ENCODE results near the gene BABAM2. TPM values are rescaled to one million over a fixed set of nuclear protein-coding genes. Genes with fewer than 3 reads are reported as not detected.

Gene BABAM2
- total RNA-seq, 4 donors from 2014 or later, result 23.7 to 41.1 (median 27.9) TPM

DNA sequence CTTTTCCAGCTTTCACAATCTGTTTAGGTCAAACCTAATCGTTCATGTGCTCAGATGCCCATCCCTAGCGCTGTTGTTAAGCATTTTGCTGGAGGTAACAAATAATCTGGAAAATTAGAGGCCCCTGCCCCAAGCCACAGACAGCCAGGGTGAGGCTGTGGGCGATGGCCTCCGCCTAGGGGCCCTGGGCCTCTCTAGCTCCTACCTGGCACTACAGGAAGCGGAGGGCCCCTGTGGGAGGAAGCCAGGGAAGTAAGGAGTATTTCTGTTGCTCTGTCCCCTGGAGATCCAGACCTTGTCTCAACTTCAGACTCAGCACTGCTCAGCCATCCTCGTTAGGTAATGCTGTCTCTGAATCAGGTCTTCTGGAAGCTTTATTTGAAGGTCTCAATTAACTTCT, 489.7 kb downstream of the BABAM2 start:
- 86% methylated on average over 6 of the region's 6 CpGs for WGBS

DNA sequence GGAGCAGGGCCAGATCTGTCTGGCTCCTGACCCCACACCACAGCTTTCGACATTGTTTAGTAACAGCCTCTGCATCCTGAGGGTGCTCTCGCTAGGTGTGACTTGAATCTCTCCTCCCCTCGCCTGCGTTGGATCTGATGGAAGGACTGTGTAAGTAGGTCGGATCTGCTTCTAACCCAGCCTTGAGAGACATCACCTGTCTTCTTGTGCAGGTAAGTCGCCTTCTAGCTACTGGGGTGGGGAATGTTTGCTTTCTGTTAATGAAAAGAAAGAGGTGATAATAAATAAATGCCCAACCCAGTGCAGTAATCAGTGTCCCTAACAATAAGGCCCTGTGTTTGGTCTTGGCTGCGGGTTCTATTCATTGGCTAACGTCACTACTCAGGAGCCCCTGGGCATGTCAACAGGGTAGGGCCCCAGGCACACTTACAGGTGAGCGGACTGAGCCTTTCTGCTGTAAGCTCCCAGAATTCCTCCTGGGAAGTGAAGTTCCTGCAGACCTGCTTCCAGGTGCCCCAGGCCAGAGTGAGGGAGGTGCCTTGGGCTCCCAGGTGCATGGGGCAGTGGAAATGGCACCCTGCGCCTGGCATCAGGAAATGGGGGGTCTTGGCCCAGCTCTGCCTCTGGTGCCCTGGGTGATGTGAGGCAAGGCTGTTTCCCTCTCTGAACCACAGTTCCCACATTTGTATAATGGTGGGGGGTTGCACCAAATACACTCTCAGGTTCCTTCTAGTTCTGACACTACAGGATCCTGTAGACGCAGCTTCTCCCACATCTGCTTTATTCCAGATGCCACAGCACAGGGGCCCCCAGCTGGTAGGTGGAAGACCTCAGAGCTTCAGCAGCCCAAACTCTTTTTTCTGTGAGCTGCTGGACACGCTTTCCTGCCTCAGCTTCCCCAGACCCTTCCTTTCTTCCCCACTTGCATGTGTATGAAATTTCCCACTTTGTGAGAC, 491.0 kb downstream of the BABAM2 start:
- H3K4me1 ChIP-seq, result peaks cover 53% of the 10 kb centered on the region
- no peaks in the 10 kb centered on the region for H3K36me3 ChIP-seq
- no peaks in the 10 kb centered on the region for H3K9me3 ChIP-seq
- no peak overlapping the region for H3K27ac ChIP-seq
- no peak for TF ChIP-seq POLR2A (IDR thresholded peaks at IDR 0.05)
- TF ChIP-seq, protein P1, sequence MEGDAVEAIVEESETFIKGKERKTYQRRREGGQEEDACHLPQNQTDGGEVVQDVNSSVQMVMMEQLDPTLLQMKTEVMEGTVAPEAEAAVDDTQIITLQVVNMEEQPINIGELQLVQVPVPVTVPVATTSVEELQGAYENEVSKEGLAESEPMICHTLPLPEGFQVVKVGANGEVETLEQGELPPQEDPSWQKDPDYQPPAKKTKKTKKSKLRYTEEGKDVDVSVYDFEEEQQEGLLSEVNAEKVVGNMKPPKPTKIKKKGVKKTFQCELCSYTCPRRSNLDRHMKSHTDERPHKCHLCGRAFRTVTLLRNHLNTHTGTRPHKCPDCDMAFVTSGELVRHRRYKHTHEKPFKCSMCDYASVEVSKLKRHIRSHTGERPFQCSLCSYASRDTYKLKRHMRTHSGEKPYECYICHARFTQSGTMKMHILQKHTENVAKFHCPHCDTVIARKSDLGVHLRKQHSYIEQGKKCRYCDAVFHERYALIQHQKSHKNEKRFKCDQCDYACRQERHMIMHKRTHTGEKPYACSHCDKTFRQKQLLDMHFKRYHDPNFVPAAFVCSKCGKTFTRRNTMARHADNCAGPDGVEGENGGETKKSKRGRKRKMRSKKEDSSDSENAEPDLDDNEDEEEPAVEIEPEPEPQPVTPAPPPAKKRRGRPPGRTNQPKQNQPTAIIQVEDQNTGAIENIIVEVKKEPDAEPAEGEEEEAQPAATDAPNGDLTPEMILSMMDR (IDR thresholded peaks at IDR 0.05), result no peak
- no peak for TF ChIP-seq POLR2AphosphoS5 (IDR thresholded peaks at IDR 0.05)
- TF ChIP-seq EP300 (IDR thresholded peaks at IDR 0.05), result no peak
- DNase-seq (ENCODE audit: low spot score in 2 of 2), result no peak
- H3K4me3 ChIP-seq, result no peak overlapping the region
- 86% methylated on average over 11 of the region's 12 CpGs for WGBS
- no peaks in the 10 kb centered on the region for H3K27me3 ChIP-seq

More for the DNA sequence above, 489.7 kb downstream of the BABAM2 start:
- Histone ChIP-seq H3K36me3 (no peaks in the 10 kb centered on the region), H3K4me1 (peaks cover 57% of the 10 kb centered on the region), H3K27me3 (no peaks in the 10 kb centered on the region), H3K9me3 (no peaks in the 10 kb centered on the region), H3K27ac (no peak overlapping the region), H3K4me3 (no peak overlapping the region)
- TF ChIP-seq, protein P1 (IDR thresholded peaks at IDR 0.05), result no peak
- TF ChIP-seq EP300 (IDR thresholded peaks at IDR 0.05) (no peak), POLR2AphosphoS5 (IDR thresholded peaks at IDR 0.05) (no peak)
- no peak for DNase-seq (ENCODE audit: low spot score in 2 of 2)

DNA sequence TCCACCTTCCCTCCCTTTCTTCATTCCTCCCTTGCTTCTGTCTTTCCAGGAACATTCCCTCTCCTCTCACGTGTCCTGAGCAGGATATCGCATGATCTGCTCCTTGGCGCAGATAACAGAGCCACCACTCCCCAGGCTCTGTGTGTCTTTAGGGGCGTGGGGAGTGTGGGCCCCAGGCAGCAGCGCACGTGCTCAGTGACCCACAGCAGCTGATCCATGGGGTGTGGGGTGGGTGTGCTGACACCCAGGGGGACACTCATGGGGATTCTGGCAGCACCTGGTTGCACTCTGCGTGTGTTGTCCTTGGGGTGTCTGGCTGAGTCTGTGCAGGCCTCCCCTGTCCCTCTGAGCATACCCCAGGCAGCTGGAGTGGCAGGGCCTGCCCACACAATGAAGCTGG, 492.2 kb downstream of the BABAM2 start:
- H3K27ac ChIP-seq, result no peak overlapping the region
- H3K9me3 ChIP-seq, result no peaks in the 10 kb centered on the region
- no peak for TF ChIP-seq POLR2A (IDR thresholded peaks at IDR 0.05)
- TF ChIP-seq, protein P1 (IDR thresholded peaks at IDR 0.05), result no peak
- no peaks in the 10 kb centered on the region for H3K36me3 ChIP-seq
- H3K4me3 ChIP-seq, result no peak overlapping the region
- no peak for DNase-seq (ENCODE audit: low spot score in 2 of 2)
- 58% methylated on average over 6 of the region's 7 CpGs for WGBS
- peaks cover 41% of the 10 kb centered on the region for H3K4me1 ChIP-seq
- no peaks in the 10 kb centered on the region for H3K27me3 ChIP-seq

DNA sequence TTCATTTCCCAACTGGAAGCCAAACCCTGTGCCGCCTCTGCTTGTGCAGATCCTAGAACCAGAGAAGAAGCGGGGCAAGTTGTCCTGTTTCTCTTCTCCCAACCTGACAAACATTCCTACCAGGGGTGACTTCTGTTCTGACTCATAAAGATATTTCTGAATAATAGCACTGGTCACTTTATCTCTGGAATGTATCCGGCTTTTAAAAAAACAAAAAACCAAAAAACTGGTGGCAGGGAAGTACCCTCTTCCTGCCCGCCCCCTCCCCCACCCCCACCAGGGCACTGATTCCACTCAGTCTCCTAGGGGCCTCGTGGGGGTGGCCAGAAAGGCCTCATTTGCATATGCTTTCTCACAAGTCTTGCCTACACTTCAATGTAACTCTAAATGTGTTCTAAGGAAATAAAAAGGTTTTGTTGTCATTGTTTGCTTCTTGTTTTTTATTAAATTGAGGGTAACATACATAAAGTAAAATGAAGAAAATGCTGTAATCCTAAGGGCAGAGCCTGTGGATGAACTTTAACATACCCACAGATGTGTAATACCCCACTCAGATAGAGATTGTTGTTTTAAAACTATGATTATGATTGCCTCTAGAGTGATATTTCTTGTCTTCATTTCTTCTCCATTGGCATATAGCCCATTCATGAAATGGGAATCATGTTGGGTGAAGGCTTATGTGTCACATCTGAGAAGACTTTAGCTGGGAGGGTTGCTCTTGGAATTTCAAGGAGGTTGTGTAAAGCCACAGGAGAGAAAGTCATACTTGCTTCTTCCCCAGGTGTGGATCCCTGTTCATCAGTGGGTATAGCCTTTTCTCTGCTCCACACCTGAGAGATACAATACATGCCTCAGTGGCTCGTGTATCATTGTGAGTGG, 496.8 kb downstream of the BABAM2 start:
- Histone ChIP-seq H3K36me3 (no peaks in the 10 kb centered on the region), H3K27ac (no peak overlapping the region), H3K27me3 (no peaks in the 10 kb centered on the region), H3K9me3 (no peaks in the 10 kb centered on the region), H3K4me3 (no peak overlapping the region), H3K4me1 (peaks cover 28% of the 10 kb centered on the region)
- 83% methylated on average over 6 of the region's 6 CpGs for WGBS
- TF ChIP-seq POLR2A (IDR thresholded peaks at IDR 0.05) (no peak), EP300 (IDR thresholded peaks at IDR 0.05) (no peak), POLR2AphosphoS5 (IDR thresholded peaks at IDR 0.05) (no peak)
- TF ChIP-seq, protein P1 (IDR thresholded peaks at IDR 0.05), result no peak
- DNase-seq (ENCODE audit: low spot score in 2 of 2), result no peak

Other genes starting within 250 kb of the BABAM2 start
- gene SUPT7L, start 227.1 kb upstream of the BABAM2 start, total RNA-seq, result 10 to 100 TPM; 17.0 to 27.3 (median 22.2) TPM
- 10 to 100 TPM; 15.1 to 25.3 (median 20.7) TPM for gene SLC4A1AP, start 226.8 kb upstream of the BABAM2 start, total RNA-seq
- gene MRPL33, start 119.0 kb upstream of the BABAM2 start, total RNA-seq, result 10 to 100 TPM; 30.7 to 82.2 (median 56.3) TPM
- gene RBKS, start 342 bp upstream of the BABAM2 start, total RNA-seq, result 1 to 10 TPM; 1.0 to 2.2 (median 1.5) TPM